HCT116 (cell line): ENCODE measurements around the gene ADPRHL1. TPM values are rescaled to one million over a fixed set of nuclear protein-coding genes. Genes with fewer than 3 reads are reported as not detected.

Experiments used
- ATAC-seq: fragments of 200-7000 bp; cut with Tn5 transposase; 2 replicates; pipeline ENCODE4 v1.9.1; 2020; ENCODE audit warnings: mild to moderate bottlenecking, moderate library complexity
- BruUV-seq: library from RNA; stranded (reverse); fragments of 400-500 nt; replicated peaks from 2 replicates; lab custom pipeline; 2021; lab: Mats Ljungman, UMichigan
- CTCF ChIA-PET: fragments of 300-600 bp; sonication (Branson Sonifier 250); formaldehyde crosslinking; loops from one replicate; lab custom pipeline; 2021; ENCODE audit warnings: antibody characterized with exemption; lab: Charles Lee
- POLR2A ChIA-PET: fragments of 300-600, 350-600 bp; sonication (Branson Sonifier 250); formaldehyde crosslinking; loops from one replicate; lab custom pipeline; 2021; ENCODE audit warnings: antibody characterized with exemption; lab: Charles Lee
- RAD21 ChIA-PET, 2 experiments: fragments of 300-600 bp; sonication (Branson Sonifier 250); formaldehyde crosslinking; loops; one replicate each; lab custom pipeline; 2023; ENCODE audit warnings: low total read pairs in 2 of 2; ENCODE audit not compliant: uncharacterized antibody in 2 of 2, unreplicated experiment in 2 of 2, low non-redundant PET in 1 of 2; lab: Charles Lee
- DNase-seq: peaks from one replicate; pipeline ENCODE4 v3.0.0-alpha.2; 2010; ENCODE audit warnings: low read depth, low spot score
- H2AFZ ChIP-seq: fragments of 200-600 bp; shearing (Covaris generic), sonication (generic); 2 replicates; pipeline ENCODE4 v1.6.1; 2017; ENCODE audit warnings: low read depth, mixed run types, mixed read lengths, antibody characterized with exemption, low read length; ENCODE audit not compliant: poor library complexity, severe bottlenecking
- H3K27ac ChIP-seq: 2 replicates; pipeline ENCODE4 v1.5.1; 2012; ENCODE audit warnings: low read depth, low read length
- H3K27me3 ChIP-seq: fragments of 200-600 bp; sonication (generic); 2 replicates; pipeline ENCODE4 v1.6.1; 2016; ENCODE audit warnings: mixed run types, low read length, mixed read lengths; ENCODE audit not compliant: insufficient read depth
- H3K36me3 ChIP-seq, 2 experiments: fragments of 200-500 bp in 1 of 2; fragments of 200-600 bp in 1 of 2; sonication (Bioruptor generic) in 1 of 2; sonication (generic) in 1 of 2; 2 replicates each; pipeline versions ENCODE4 v1.5.1 to v1.6.1; 2014 to 2016; ENCODE audit warnings: low read length in 2 of 2, inconsistent platforms in 1 of 2, mixed read lengths in 1 of 2, mixed run types in 1 of 2; ENCODE audit not compliant: insufficient read depth in 2 of 2, control insufficient read depth in 1 of 2
- H3K4me1 ChIP-seq, 2 experiments: fragments of 200-600 bp in 1 of 2; sonication (generic) in 1 of 2; 2 replicates each; pipeline versions ENCODE4 v1.5.1 to v1.6.1; 2012 to 2017; ENCODE audit warnings: low read length in 2 of 2, inconsistent platforms in 1 of 2, mild to moderate bottlenecking in 1 of 2, mixed read lengths in 1 of 2, mixed run types in 1 of 2, moderate library complexity in 1 of 2; ENCODE audit not compliant: insufficient read depth in 2 of 2, control insufficient read depth in 1 of 2
- H3K4me2 ChIP-seq: fragments of 200-600 bp; sonication (generic); 2 replicates; pipeline ENCODE4 v1.6.1; 2017; ENCODE audit warnings: mixed run types, low read length, mixed read lengths
- H3K4me3 ChIP-seq, 2 experiments: fragments of 200-600 bp in 1 of 2; sonication (generic) in 1 of 2; replicated peaks in 1 of 2; 2 replicates each; pipeline ENCODE4 v1.5.1; 2011 to 2016; ENCODE audit warnings: low read length in 2 of 2, control low read depth in 1 of 2, low read depth in 1 of 2, mild to moderate bottlenecking in 1 of 2, mixed read lengths in 1 of 2, mixed run types in 1 of 2
- H3K79me2 ChIP-seq: fragments of 200-600 bp; sonication (generic); 2 replicates; pipeline ENCODE4 v1.6.1; 2017; ENCODE audit warnings: mild to moderate bottlenecking, mixed run types, low read length, moderate library complexity, mixed read lengths; ENCODE audit not compliant: insufficient read depth
- H3K9ac ChIP-seq: fragments of 200-600 bp; sonication (generic); 2 replicates; pipeline ENCODE4 v1.6.1; 2016; ENCODE audit warnings: low read length, mixed read lengths
- H3K9me2 ChIP-seq: fragments of 200-600 bp; sonication (generic), shearing (Covaris generic); 2 replicates; pipeline ENCODE4 v1.6.1; 2017; ENCODE audit warnings: mixed run types, mild to moderate bottlenecking, moderate library complexity; ENCODE audit not compliant: insufficient read depth
- H3K9me3 ChIP-seq, 2 experiments: fragments of 200-500 bp in 1 of 2; fragments of 200-600 bp in 1 of 2; sonication (Bioruptor generic) in 1 of 2; sonication (generic) in 1 of 2; 2 replicates each; pipeline ENCODE4 v1.6.1; 2014 to 2017; ENCODE audit warnings: low read length in 2 of 2, mixed read lengths in 2 of 2, inconsistent platforms in 1 of 2, low read depth in 1 of 2, mild to moderate bottlenecking in 1 of 2, mixed run types in 1 of 2, moderate library complexity in 1 of 2; ENCODE audit not compliant: control insufficient read depth in 1 of 2, insufficient read depth in 1 of 2
- H4K20me1 ChIP-seq: fragments of 200-600 bp; sonication (generic), shearing (Covaris generic); 2 replicates; pipeline ENCODE4 v1.6.1; 2017; ENCODE audit warnings: mixed run types, mild to moderate bottlenecking, moderate library complexity; ENCODE audit not compliant: insufficient read depth
- CBX3 ChIP-seq: IDR thresholded peaks from 2 replicates; pipeline ENCODE4 v1.6.1; 2012; ENCODE audit warnings: low read depth
- CEBPB ChIP-seq: IDR thresholded peaks from 2 replicates; pipeline ENCODE4 v1.6.1; 2012; ENCODE audit warnings: low read depth
- EGR1 ChIP-seq: IDR thresholded peaks from 2 replicates; pipeline ENCODE4 v1.6.1; 2012; ENCODE audit warnings: low read depth
- ELF1 ChIP-seq: IDR thresholded peaks from 2 replicates; pipeline ENCODE4 v1.6.1; 2012; ENCODE audit warnings: low read depth, borderline replicate concordance
- EZH2phosphoT487 ChIP-seq: fragments of 200-600 bp; IDR thresholded peaks from 2 replicates; pipeline ENCODE4 v1.6.1; 2018; ENCODE audit warnings: antibody characterized with exemption, borderline replicate concordance
- POLR2A ChIP-seq: IDR thresholded peaks from 2 replicates; pipeline ENCODE4 v1.7.0; 2011; ENCODE audit warnings: borderline replicate concordance; ENCODE audit not compliant: insufficient read depth, insufficient read length; ENCODE audit errors: extremely low read depth
- POLR2AphosphoS5 ChIP-seq: IDR thresholded peaks from 2 replicates; pipeline ENCODE4 v1.6.1; 2011; ENCODE audit warnings: mild to moderate bottlenecking, low read depth, low read length, moderate library complexity
- RAD21 ChIP-seq: IDR thresholded peaks from 2 replicates; pipeline ENCODE4 v1.6.1; 2012; ENCODE audit warnings: low read depth, mild to moderate bottlenecking
- SIN3A ChIP-seq: IDR thresholded peaks from 2 replicates; pipeline ENCODE4 v1.6.1; 2012; ENCODE audit warnings: low read depth
- SP1 ChIP-seq: IDR thresholded peaks from 2 replicates; pipeline ENCODE4 v1.6.1; 2012; ENCODE audit warnings: low read depth
- SRF ChIP-seq: IDR thresholded peaks from 2 replicates; pipeline ENCODE4 v1.6.1; 2012; ENCODE audit warnings: low read depth
- TCF7L2 ChIP-seq: IDR thresholded peaks from 2 replicates; pipeline ENCODE4 v1.7.0; 2011; ENCODE audit warnings: borderline replicate concordance, inconsistent platforms; ENCODE audit not compliant: insufficient read depth, insufficient read length; ENCODE audit errors: extremely low read depth
- YY1 ChIP-seq: IDR thresholded peaks from 2 replicates; pipeline ENCODE4 v1.6.1; 2011; ENCODE audit warnings: low read length, low read depth, moderate library complexity, mild to moderate bottlenecking; ENCODE audit not compliant: insufficient replicate concordance; ENCODE audit errors: extremely low read depth
- ZFX ChIP-seq: fragments of 450-650 bp; IDR thresholded peaks from 2 replicates; pipeline ENCODE4 v1.6.1; 2017
- intact Hi-C: fragments of 100-400 bp; cut with micrococcal nuclease; formaldehyde crosslinking; loops from 2 replicates; pipeline ENCODE4 v1.10.0; 2022
- total RNA-seq: library from RNA; stranded (reverse); gene quantifications from one replicate; pipeline ENCODE4 v1.2.1, GENCODE V29; 2021; ENCODE audit not compliant: unreplicated experiment
- TF ChIP-seq, protein P1 (sequence below), 3 experiments: fragments of 200-600 bp in 1 of 3; sonication (generic) in 1 of 3; IDR thresholded peaks in 2 of 3; conservative IDR thresholded peaks in 1 of 3; 2 replicates each; pipeline ENCODE4 v1.5.1; 2012 to 2017; ENCODE audit warnings: low read depth in 2 of 3, low read length in 2 of 3, antibody characterized with exemption in 1 of 3, borderline replicate concordance in 1 of 3, control low read depth in 1 of 3, mild to moderate bottlenecking in 1 of 3, mixed read lengths in 1 of 3, mixed run types in 1 of 3, moderate library complexity in 1 of 3; ENCODE audit not compliant: insufficient read depth in 1 of 3
- TF ChIP-seq, protein P2 (sequence below): IDR thresholded peaks from 2 replicates; pipeline ENCODE4 v1.6.1; 2012
- TF ChIP-seq, protein P3 (sequence below): IDR thresholded peaks from 2 replicates; pipeline ENCODE4 v1.6.1; 2011; ENCODE audit warnings: mild to moderate bottlenecking, low read length, moderate library complexity; ENCODE audit not compliant: insufficient replicate concordance; ENCODE audit errors: extremely low read depth
- TF ChIP-seq, protein P4 (sequence below): IDR thresholded peaks from 2 replicates; pipeline ENCODE4 v1.6.1; 2012
- TF ChIP-seq, protein P5 (sequence below): IDR thresholded peaks from 2 replicates; pipeline ENCODE4 v1.6.1; 2012; ENCODE audit warnings: low read depth

Gene ADPRHL1
- total RNA-seq, 1 experiment from 2014 or later: 12.6 TPM

DNA sequence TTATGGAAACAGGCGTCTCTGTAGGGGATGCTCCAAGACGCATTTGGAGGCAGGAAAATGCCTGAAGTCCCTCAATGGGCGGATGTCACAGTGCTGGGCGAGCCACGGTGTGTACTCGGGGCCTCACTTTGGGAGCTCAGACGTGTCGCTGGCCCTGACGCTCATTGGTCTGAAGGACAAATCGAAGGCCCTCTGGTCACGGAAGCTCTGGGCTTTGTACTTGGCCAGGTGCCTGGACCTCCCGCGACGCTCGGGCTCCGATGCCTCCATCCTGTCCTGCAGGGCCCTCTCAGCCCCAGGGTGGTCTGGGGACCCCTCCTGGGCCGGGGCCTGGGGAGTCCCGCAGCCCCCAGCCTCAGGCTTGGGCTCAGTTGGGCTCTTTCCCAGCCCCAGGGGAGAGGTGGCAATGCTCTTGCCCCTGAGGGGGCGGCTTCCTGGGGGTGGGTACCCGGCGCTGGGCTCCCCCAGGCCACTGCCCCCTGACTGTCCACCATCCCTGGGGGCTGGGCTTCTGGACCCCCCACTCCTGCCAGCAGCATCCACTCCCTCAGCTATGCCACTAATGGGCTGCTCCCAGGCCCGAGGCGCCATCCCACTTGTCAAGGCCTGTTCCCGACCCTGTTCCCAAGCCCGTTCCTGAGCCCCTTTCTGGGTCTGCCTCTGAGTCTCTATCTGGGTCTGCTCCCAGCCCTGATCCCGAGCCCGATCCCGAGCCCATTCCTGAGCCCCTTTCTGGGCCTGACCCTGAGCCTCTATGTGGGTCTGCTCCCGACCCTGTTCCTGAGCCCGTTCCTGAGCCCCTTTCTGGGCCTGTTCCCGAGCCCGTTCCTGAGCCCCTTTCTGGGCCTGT, 49.8 kb downstream of the ADPRHL1 start:
- TF ChIP-seq, protein P1, sequence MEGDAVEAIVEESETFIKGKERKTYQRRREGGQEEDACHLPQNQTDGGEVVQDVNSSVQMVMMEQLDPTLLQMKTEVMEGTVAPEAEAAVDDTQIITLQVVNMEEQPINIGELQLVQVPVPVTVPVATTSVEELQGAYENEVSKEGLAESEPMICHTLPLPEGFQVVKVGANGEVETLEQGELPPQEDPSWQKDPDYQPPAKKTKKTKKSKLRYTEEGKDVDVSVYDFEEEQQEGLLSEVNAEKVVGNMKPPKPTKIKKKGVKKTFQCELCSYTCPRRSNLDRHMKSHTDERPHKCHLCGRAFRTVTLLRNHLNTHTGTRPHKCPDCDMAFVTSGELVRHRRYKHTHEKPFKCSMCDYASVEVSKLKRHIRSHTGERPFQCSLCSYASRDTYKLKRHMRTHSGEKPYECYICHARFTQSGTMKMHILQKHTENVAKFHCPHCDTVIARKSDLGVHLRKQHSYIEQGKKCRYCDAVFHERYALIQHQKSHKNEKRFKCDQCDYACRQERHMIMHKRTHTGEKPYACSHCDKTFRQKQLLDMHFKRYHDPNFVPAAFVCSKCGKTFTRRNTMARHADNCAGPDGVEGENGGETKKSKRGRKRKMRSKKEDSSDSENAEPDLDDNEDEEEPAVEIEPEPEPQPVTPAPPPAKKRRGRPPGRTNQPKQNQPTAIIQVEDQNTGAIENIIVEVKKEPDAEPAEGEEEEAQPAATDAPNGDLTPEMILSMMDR (IDR thresholded peaks at IDR 0.05 in 2 of 3, conservative IDR thresholded peaks at IDR 0.05 in 1 of 3; ENCODE audit: borderline replicate concordance in 1 of 3, insufficient read depth in 1 of 3, low read depth in 2 of 3, low read length in 2 of 3): no peak
- no peak for TF ChIP-seq EZH2phosphoT487
- no peak for TF ChIP-seq POLR2AphosphoS5
- TF ChIP-seq EGR1: no peak
- no peak for TF ChIP-seq ELF1
- no peak for TF ChIP-seq POLR2A
- no peak for TF ChIP-seq YY1
- no peak for TF ChIP-seq TCF7L2
- TF ChIP-seq, protein P2, sequence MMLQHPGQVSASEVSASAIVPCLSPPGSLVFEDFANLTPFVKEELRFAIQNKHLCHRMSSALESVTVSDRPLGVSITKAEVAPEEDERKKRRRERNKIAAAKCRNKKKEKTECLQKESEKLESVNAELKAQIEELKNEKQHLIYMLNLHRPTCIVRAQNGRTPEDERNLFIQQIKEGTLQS: no peak
- TF ChIP-seq SIN3A: no peak
- TF ChIP-seq CBX3: no peak
- TF ChIP-seq RAD21: no peak
- TF ChIP-seq, protein P3, sequence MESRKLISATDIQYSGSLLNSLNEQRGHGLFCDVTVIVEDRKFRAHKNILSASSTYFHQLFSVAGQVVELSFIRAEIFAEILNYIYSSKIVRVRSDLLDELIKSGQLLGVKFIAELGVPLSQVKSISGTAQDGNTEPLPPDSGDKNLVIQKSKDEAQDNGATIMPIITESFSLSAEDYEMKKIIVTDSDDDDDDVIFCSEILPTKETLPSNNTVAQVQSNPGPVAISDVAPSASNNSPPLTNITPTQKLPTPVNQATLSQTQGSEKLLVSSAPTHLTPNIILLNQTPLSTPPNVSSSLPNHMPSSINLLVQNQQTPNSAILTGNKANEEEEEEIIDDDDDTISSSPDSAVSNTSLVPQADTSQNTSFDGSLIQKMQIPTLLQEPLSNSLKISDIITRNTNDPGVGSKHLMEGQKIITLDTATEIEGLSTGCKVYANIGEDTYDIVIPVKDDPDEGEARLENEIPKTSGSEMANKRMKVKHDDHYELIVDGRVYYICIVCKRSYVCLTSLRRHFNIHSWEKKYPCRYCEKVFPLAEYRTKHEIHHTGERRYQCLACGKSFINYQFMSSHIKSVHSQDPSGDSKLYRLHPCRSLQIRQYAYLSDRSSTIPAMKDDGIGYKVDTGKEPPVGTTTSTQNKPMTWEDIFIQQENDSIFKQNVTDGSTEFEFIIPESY: no peak
- TF ChIP-seq, protein P4, sequence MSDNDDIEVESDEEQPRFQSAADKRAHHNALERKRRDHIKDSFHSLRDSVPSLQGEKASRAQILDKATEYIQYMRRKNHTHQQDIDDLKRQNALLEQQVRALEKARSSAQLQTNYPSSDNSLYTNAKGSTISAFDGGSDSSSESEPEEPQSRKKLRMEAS: no peak
- no peak for TF ChIP-seq ZFX
- no peak for TF ChIP-seq SP1
- TF ChIP-seq, protein P5, sequence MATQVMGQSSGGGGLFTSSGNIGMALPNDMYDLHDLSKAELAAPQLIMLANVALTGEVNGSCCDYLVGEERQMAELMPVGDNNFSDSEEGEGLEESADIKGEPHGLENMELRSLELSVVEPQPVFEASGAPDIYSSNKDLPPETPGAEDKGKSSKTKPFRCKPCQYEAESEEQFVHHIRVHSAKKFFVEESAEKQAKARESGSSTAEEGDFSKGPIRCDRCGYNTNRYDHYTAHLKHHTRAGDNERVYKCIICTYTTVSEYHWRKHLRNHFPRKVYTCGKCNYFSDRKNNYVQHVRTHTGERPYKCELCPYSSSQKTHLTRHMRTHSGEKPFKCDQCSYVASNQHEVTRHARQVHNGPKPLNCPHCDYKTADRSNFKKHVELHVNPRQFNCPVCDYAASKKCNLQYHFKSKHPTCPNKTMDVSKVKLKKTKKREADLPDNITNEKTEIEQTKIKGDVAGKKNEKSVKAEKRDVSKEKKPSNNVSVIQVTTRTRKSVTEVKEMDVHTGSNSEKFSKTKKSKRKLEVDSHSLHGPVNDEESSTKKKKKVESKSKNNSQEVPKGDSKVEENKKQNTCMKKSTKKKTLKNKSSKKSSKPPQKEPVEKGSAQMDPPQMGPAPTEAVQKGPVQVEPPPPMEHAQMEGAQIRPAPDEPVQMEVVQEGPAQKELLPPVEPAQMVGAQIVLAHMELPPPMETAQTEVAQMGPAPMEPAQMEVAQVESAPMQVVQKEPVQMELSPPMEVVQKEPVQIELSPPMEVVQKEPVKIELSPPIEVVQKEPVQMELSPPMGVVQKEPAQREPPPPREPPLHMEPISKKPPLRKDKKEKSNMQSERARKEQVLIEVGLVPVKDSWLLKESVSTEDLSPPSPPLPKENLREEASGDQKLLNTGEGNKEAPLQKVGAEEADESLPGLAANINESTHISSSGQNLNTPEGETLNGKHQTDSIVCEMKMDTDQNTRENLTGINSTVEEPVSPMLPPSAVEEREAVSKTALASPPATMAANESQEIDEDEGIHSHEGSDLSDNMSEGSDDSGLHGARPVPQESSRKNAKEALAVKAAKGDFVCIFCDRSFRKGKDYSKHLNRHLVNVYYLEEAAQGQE: no peak
- no peak for TF ChIP-seq SRF
- no peak for TF ChIP-seq CEBPB
- Histone ChIP-seq H2AFZ (no peak overlapping the region), H3K9ac (no peak overlapping the region), H4K20me1 (no peaks in the 10 kb centered on the region), H3K36me3 (no peaks in the 10 kb centered on the region), H3K27ac (no peak overlapping the region), H3K4me2 (no peak overlapping the region), H3K4me1 (peaks cover 7 to 8% of the 10 kb centered on the region in 2 experiments), H3K9me3 (no peaks in the 10 kb centered on the region), H3K27me3 (0 out of 2 replicates have a peak, but pooled peaks cover 2% of the 10 kb centered on the region), H3K9me2 (no peaks in the 10 kb centered on the region), H3K79me2 (no peaks in the 10 kb centered on the region), H3K4me3 (no peak overlapping the region)
- ATAC-seq (no peak), DNase-seq (no peak)
- POLR2A ChIA-PET: no interaction called here
- BruUV-seq: no TSS peak
- RAD21 ChIA-PET: no interaction called here
- intact Hi-C loops: no loop called here
- CTCF ChIA-PET: no interaction called here
